HCT116 (cell line): ENCODE data around the gene HOMER1. TPM values are rescaled to one million over a fixed set of nuclear protein-coding genes. Genes with fewer than 3 reads are reported as not detected.

Source experiments
- ATAC-seq: fragments of 200-7000 bp; cut with Tn5 transposase; 2 replicates; pipeline ENCODE4 v1.9.1; 2020; ENCODE audit warnings: mild to moderate bottlenecking, moderate library complexity
- BruUV-seq: library from RNA; stranded (reverse); fragments of 400-500 nt; replicated peaks from 2 replicates; lab custom pipeline; 2021; lab: Mats Ljungman, UMichigan
- CTCF ChIA-PET: fragments of 300-600 bp; sonication (Branson Sonifier 250); formaldehyde crosslinking; loops from one replicate; lab custom pipeline; 2021; ENCODE audit warnings: antibody characterized with exemption; lab: Charles Lee
- POLR2A ChIA-PET: fragments of 300-600, 350-600 bp; sonication (Branson Sonifier 250); formaldehyde crosslinking; loops from one replicate; lab custom pipeline; 2021; ENCODE audit warnings: antibody characterized with exemption; lab: Charles Lee
- RAD21 ChIA-PET, 2 experiments: fragments of 300-600 bp; sonication (Branson Sonifier 250); formaldehyde crosslinking; loops; one replicate each; lab custom pipeline; 2023; ENCODE audit warnings: low total read pairs in 2 of 2; ENCODE audit not compliant: uncharacterized antibody in 2 of 2, unreplicated experiment in 2 of 2, low non-redundant PET in 1 of 2; lab: Charles Lee
- DNase-seq: peaks from one replicate; pipeline ENCODE4 v3.0.0-alpha.2; 2010; ENCODE audit warnings: low read depth, low spot score
- H2AFZ ChIP-seq: fragments of 200-600 bp; shearing (Covaris generic), sonication (generic); 2 replicates; pipeline ENCODE4 v1.6.1; 2017; ENCODE audit warnings: low read depth, mixed run types, mixed read lengths, antibody characterized with exemption, low read length; ENCODE audit not compliant: poor library complexity, severe bottlenecking
- H3K27ac ChIP-seq: 2 replicates; pipeline ENCODE4 v1.5.1; 2012; ENCODE audit warnings: low read depth, low read length
- H3K27me3 ChIP-seq: fragments of 200-600 bp; sonication (generic); 2 replicates; pipeline ENCODE4 v1.6.1; 2016; ENCODE audit warnings: mixed run types, low read length, mixed read lengths; ENCODE audit not compliant: insufficient read depth
- H3K36me3 ChIP-seq, 2 experiments: fragments of 200-500 bp in 1 of 2; fragments of 200-600 bp in 1 of 2; sonication (Bioruptor generic) in 1 of 2; sonication (generic) in 1 of 2; 2 replicates each; pipeline versions ENCODE4 v1.5.1 to v1.6.1; 2014 to 2016; ENCODE audit warnings: low read length in 2 of 2, inconsistent platforms in 1 of 2, mixed read lengths in 1 of 2, mixed run types in 1 of 2; ENCODE audit not compliant: insufficient read depth in 2 of 2, control insufficient read depth in 1 of 2
- H3K4me1 ChIP-seq, 2 experiments: fragments of 200-600 bp in 1 of 2; sonication (generic) in 1 of 2; 2 replicates each; pipeline versions ENCODE4 v1.5.1 to v1.6.1; 2012 to 2017; ENCODE audit warnings: low read length in 2 of 2, inconsistent platforms in 1 of 2, mild to moderate bottlenecking in 1 of 2, mixed read lengths in 1 of 2, mixed run types in 1 of 2, moderate library complexity in 1 of 2; ENCODE audit not compliant: insufficient read depth in 2 of 2, control insufficient read depth in 1 of 2
- H3K4me2 ChIP-seq: fragments of 200-600 bp; sonication (generic); 2 replicates; pipeline ENCODE4 v1.6.1; 2017; ENCODE audit warnings: mixed run types, low read length, mixed read lengths
- H3K4me3 ChIP-seq, 2 experiments: fragments of 200-600 bp in 1 of 2; sonication (generic) in 1 of 2; replicated peaks in 1 of 2; 2 replicates each; pipeline ENCODE4 v1.5.1; 2011 to 2016; ENCODE audit warnings: low read length in 2 of 2, control low read depth in 1 of 2, low read depth in 1 of 2, mild to moderate bottlenecking in 1 of 2, mixed read lengths in 1 of 2, mixed run types in 1 of 2
- H3K79me2 ChIP-seq: fragments of 200-600 bp; sonication (generic); 2 replicates; pipeline ENCODE4 v1.6.1; 2017; ENCODE audit warnings: mild to moderate bottlenecking, mixed run types, low read length, moderate library complexity, mixed read lengths; ENCODE audit not compliant: insufficient read depth
- H3K9ac ChIP-seq: fragments of 200-600 bp; sonication (generic); 2 replicates; pipeline ENCODE4 v1.6.1; 2016; ENCODE audit warnings: low read length, mixed read lengths
- H3K9me2 ChIP-seq: fragments of 200-600 bp; sonication (generic), shearing (Covaris generic); 2 replicates; pipeline ENCODE4 v1.6.1; 2017; ENCODE audit warnings: mixed run types, mild to moderate bottlenecking, moderate library complexity; ENCODE audit not compliant: insufficient read depth
- H3K9me3 ChIP-seq, 2 experiments: fragments of 200-500 bp in 1 of 2; fragments of 200-600 bp in 1 of 2; sonication (Bioruptor generic) in 1 of 2; sonication (generic) in 1 of 2; 2 replicates each; pipeline ENCODE4 v1.6.1; 2014 to 2017; ENCODE audit warnings: low read length in 2 of 2, mixed read lengths in 2 of 2, inconsistent platforms in 1 of 2, low read depth in 1 of 2, mild to moderate bottlenecking in 1 of 2, mixed run types in 1 of 2, moderate library complexity in 1 of 2; ENCODE audit not compliant: control insufficient read depth in 1 of 2, insufficient read depth in 1 of 2
- H4K20me1 ChIP-seq: fragments of 200-600 bp; sonication (generic), shearing (Covaris generic); 2 replicates; pipeline ENCODE4 v1.6.1; 2017; ENCODE audit warnings: mixed run types, mild to moderate bottlenecking, moderate library complexity; ENCODE audit not compliant: insufficient read depth
- CEBPB ChIP-seq: IDR thresholded peaks from 2 replicates; pipeline ENCODE4 v1.6.1; 2012; ENCODE audit warnings: low read depth
- CTCF ChIP-seq, 3 experiments: fragments of 200-600 bp in 1 of 3; sonication (generic) in 1 of 3; IDR thresholded peaks in 2 of 3; conservative IDR thresholded peaks in 1 of 3; 2 replicates each; pipeline ENCODE4 v1.5.1; 2012 to 2017; ENCODE audit warnings: low read depth in 2 of 3, low read length in 2 of 3, antibody characterized with exemption in 1 of 3, borderline replicate concordance in 1 of 3, control low read depth in 1 of 3, mild to moderate bottlenecking in 1 of 3, mixed read lengths in 1 of 3, mixed run types in 1 of 3, moderate library complexity in 1 of 3; ENCODE audit not compliant: insufficient read depth in 1 of 3
- ELF1 ChIP-seq: IDR thresholded peaks from 2 replicates; pipeline ENCODE4 v1.6.1; 2012; ENCODE audit warnings: low read depth, borderline replicate concordance
- EZH2phosphoT487 ChIP-seq: fragments of 200-600 bp; IDR thresholded peaks from 2 replicates; pipeline ENCODE4 v1.6.1; 2018; ENCODE audit warnings: antibody characterized with exemption, borderline replicate concordance
- JUND ChIP-seq: IDR thresholded peaks from 2 replicates; pipeline ENCODE4 v1.6.1; 2012
- POLR2A ChIP-seq: IDR thresholded peaks from 2 replicates; pipeline ENCODE4 v1.7.0; 2011; ENCODE audit warnings: borderline replicate concordance; ENCODE audit not compliant: insufficient read depth, insufficient read length; ENCODE audit errors: extremely low read depth
- REST ChIP-seq: IDR thresholded peaks from 2 replicates; pipeline ENCODE4 v1.6.1; 2012; ENCODE audit warnings: low read depth
- SIN3A ChIP-seq: IDR thresholded peaks from 2 replicates; pipeline ENCODE4 v1.6.1; 2012; ENCODE audit warnings: low read depth
- SP1 ChIP-seq: IDR thresholded peaks from 2 replicates; pipeline ENCODE4 v1.6.1; 2012; ENCODE audit warnings: low read depth
- SRF ChIP-seq: IDR thresholded peaks from 2 replicates; pipeline ENCODE4 v1.6.1; 2012; ENCODE audit warnings: low read depth
- ZNF274 ChIP-seq: fragments of 200-500 bp; sonication (Bioruptor generic); IDR thresholded peaks from 2 replicates; pipeline ENCODE4 v1.6.1; 2014; ENCODE audit warnings: mild to moderate bottlenecking, low read depth, low read length, inconsistent platforms
- intact Hi-C: fragments of 100-400 bp; cut with micrococcal nuclease; formaldehyde crosslinking; loops from 2 replicates; pipeline ENCODE4 v1.10.0; 2022
- total RNA-seq: library from RNA; stranded (reverse); gene quantifications from one replicate; pipeline ENCODE4 v1.2.1, GENCODE V29; 2021; ENCODE audit not compliant: unreplicated experiment
- TF ChIP-seq, protein P1 (sequence below): IDR thresholded peaks from 2 replicates; pipeline ENCODE4 v1.6.1; 2011; ENCODE audit warnings: mild to moderate bottlenecking, low read length, moderate library complexity; ENCODE audit not compliant: insufficient replicate concordance; ENCODE audit errors: extremely low read depth
- TF ChIP-seq, protein P2 (sequence below): IDR thresholded peaks from 2 replicates; pipeline ENCODE4 v1.6.1; 2012

Gene HOMER1
- total RNA-seq, 1 experiment from 2014 or later: 21.4 TPM

GRCh38 chr5:79464278-79464677, 49.7 kb downstream of the HOMER1 start (continued):
- TF ChIP-seq, protein P1, sequence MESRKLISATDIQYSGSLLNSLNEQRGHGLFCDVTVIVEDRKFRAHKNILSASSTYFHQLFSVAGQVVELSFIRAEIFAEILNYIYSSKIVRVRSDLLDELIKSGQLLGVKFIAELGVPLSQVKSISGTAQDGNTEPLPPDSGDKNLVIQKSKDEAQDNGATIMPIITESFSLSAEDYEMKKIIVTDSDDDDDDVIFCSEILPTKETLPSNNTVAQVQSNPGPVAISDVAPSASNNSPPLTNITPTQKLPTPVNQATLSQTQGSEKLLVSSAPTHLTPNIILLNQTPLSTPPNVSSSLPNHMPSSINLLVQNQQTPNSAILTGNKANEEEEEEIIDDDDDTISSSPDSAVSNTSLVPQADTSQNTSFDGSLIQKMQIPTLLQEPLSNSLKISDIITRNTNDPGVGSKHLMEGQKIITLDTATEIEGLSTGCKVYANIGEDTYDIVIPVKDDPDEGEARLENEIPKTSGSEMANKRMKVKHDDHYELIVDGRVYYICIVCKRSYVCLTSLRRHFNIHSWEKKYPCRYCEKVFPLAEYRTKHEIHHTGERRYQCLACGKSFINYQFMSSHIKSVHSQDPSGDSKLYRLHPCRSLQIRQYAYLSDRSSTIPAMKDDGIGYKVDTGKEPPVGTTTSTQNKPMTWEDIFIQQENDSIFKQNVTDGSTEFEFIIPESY: no peak
- no peak for TF ChIP-seq JUND
- TF ChIP-seq, protein P2, sequence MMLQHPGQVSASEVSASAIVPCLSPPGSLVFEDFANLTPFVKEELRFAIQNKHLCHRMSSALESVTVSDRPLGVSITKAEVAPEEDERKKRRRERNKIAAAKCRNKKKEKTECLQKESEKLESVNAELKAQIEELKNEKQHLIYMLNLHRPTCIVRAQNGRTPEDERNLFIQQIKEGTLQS: no peak
- no peak for TF ChIP-seq CEBPB
- TF ChIP-seq EZH2phosphoT487: no peak
- TF ChIP-seq POLR2A: no peak
- TF ChIP-seq REST: no peak

DNA sequence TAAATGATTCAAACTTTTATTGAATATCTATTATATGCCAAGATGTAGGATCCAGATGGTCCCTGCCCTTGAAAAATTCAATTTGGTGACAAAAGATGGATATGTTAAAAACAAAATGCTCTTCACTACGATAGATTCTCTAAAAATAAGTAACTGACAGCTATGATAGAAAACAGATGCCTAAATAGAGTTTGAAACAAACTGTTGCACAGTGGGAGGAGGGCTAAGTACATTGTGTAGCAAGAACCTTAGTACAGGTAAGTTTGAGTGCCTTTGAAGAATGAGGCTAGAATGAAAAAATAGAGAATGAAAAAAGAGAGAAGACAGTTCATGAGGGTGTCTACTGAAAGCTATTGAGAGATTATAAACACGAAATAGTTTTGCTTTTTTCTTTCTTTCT, 54.3 kb downstream of the HOMER1 start:
- CTCF ChIA-PET: no interaction called here
- ATAC-seq: no peak
- Histone ChIP-seq H3K36me3 (no peaks in the 10 kb centered on the region), H3K27ac (no peak overlapping the region), H3K27me3 (no peaks in the 10 kb centered on the region), H3K9me3 (no peaks in the 10 kb centered on the region), H3K4me2 (no peak overlapping the region), H3K4me3 (no peak overlapping the region), H3K9ac (no peak overlapping the region), H3K9me2 (no peaks in the 10 kb centered on the region), H2AFZ (no peak overlapping the region), H3K4me1 (no peaks in the 10 kb centered on the region), H3K79me2 (peaks cover 11% of the 10 kb centered on the region; the same call in 1 of the 2 replicates), H4K20me1 (no peaks in the 10 kb centered on the region)
- POLR2A ChIA-PET: no interaction called here
- no TSS peak for BruUV-seq
- no peak for DNase-seq
- RAD21 ChIA-PET: no interaction called here
- TF ChIP-seq SIN3A: no peak
- TF ChIP-seq JUND: no peak
- TF ChIP-seq SP1: no peak
- TF ChIP-seq ZNF274: no peak
- TF ChIP-seq ELF1: no peak
- no peak for TF ChIP-seq SRF
- no peak for TF ChIP-seq CTCF (IDR thresholded peaks at IDR 0.05 in 2 of 3, conservative IDR thresholded peaks at IDR 0.05 in 1 of 3; ENCODE audit: borderline replicate concordance in 1 of 3, insufficient read depth in 1 of 3, low read depth in 2 of 3, low read length in 2 of 3)
- intact Hi-C loops: loop anchor here (10.0 kb wide), 2 partner anchors 55 to 555 kb away; partner anchors contain the start of gene HOMER1
